ENCODE measurements around the gene PHF11.

DNA sequence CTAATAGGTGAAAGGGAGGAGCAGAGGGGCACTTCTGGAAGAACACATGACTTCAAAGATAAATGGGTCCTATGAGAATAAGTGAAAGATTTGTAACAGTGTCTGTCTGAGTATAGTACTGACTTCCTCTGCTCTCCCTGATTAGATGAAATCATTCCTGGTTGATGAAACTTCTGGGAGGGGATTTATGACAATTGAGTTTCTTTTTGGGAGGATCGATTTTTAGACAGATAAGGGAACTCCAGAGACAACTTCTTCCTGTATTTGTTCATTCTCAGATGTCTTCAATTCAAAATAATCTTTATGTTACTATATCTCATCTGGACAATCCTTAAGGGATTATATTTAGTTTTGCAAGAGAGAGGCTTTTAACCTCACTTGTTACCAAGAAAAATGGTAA lies 31.7 kb upstream of the PHF11 start:
- TF ChIP-seq, protein P1, sequence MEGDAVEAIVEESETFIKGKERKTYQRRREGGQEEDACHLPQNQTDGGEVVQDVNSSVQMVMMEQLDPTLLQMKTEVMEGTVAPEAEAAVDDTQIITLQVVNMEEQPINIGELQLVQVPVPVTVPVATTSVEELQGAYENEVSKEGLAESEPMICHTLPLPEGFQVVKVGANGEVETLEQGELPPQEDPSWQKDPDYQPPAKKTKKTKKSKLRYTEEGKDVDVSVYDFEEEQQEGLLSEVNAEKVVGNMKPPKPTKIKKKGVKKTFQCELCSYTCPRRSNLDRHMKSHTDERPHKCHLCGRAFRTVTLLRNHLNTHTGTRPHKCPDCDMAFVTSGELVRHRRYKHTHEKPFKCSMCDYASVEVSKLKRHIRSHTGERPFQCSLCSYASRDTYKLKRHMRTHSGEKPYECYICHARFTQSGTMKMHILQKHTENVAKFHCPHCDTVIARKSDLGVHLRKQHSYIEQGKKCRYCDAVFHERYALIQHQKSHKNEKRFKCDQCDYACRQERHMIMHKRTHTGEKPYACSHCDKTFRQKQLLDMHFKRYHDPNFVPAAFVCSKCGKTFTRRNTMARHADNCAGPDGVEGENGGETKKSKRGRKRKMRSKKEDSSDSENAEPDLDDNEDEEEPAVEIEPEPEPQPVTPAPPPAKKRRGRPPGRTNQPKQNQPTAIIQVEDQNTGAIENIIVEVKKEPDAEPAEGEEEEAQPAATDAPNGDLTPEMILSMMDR (CRISPR knock-in tag; IDR thresholded peaks at IDR 0.05): no peak
- no peak for TF ChIP-seq POLR2AphosphoS5 (IDR thresholded peaks at IDR 0.05; ENCODE audit: low read depth, low read length)
- TF ChIP-seq, protein P2, sequence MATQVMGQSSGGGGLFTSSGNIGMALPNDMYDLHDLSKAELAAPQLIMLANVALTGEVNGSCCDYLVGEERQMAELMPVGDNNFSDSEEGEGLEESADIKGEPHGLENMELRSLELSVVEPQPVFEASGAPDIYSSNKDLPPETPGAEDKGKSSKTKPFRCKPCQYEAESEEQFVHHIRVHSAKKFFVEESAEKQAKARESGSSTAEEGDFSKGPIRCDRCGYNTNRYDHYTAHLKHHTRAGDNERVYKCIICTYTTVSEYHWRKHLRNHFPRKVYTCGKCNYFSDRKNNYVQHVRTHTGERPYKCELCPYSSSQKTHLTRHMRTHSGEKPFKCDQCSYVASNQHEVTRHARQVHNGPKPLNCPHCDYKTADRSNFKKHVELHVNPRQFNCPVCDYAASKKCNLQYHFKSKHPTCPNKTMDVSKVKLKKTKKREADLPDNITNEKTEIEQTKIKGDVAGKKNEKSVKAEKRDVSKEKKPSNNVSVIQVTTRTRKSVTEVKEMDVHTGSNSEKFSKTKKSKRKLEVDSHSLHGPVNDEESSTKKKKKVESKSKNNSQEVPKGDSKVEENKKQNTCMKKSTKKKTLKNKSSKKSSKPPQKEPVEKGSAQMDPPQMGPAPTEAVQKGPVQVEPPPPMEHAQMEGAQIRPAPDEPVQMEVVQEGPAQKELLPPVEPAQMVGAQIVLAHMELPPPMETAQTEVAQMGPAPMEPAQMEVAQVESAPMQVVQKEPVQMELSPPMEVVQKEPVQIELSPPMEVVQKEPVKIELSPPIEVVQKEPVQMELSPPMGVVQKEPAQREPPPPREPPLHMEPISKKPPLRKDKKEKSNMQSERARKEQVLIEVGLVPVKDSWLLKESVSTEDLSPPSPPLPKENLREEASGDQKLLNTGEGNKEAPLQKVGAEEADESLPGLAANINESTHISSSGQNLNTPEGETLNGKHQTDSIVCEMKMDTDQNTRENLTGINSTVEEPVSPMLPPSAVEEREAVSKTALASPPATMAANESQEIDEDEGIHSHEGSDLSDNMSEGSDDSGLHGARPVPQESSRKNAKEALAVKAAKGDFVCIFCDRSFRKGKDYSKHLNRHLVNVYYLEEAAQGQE (IDR thresholded peaks at IDR 0.05; ENCODE audit: borderline replicate concordance in 1 of 2, low read depth in 1 of 2, low read length in 2 of 2): no peak
- TF ChIP-seq ZNF484 (CRISPR knock-in tag; IDR thresholded peaks at IDR 0.05; ENCODE audit: borderline replicate concordance, low read depth): no peak
- TF ChIP-seq ELF4 (CRISPR knock-in tag; IDR thresholded peaks at IDR 0.05; ENCODE audit: borderline replicate concordance): no peak
- TF ChIP-seq, protein P3, sequence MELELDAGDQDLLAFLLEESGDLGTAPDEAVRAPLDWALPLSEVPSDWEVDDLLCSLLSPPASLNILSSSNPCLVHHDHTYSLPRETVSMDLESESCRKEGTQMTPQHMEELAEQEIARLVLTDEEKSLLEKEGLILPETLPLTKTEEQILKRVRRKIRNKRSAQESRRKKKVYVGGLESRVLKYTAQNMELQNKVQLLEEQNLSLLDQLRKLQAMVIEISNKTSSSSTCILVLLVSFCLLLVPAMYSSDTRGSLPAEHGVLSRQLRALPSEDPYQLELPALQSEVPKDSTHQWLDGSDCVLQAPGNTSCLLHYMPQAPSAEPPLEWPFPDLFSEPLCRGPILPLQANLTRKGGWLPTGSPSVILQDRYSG (CRISPR knock-in tag; IDR thresholded peaks at IDR 0.05): no peak
- no peak for TF ChIP-seq POLR2A (IDR thresholded peaks at IDR 0.05; ENCODE audit: insufficient read depth in 1 of 2, low read depth in 2 of 2, low read length in 2 of 2)
- no peak for TF ChIP-seq JUNB (CRISPR knock-in tag; IDR thresholded peaks at IDR 0.05; ENCODE audit: borderline replicate concordance)

Data from HepG2 (cell line).